K562 (cell line): ENCODE measurements around the gene TLE6. TPM values are rescaled to one million over a fixed set of nuclear protein-coding genes. Genes with fewer than 3 reads are reported as not detected.

Experiments used
- ATAC-seq: fragments of 200-7000 bp; cut with Tn5 transposase; 3 replicates; pipeline ENCODE4 v1.9.1; 2020; ENCODE audit warnings: moderate library complexity
- BruUV-seq: library from RNA; stranded (reverse); fragments of 400-500 nt; replicated peaks from 2 replicates; lab custom pipeline; 2021; lab: Mats Ljungman, UMichigan
- CTCF ChIA-PET: fragments of 300-600 bp; formaldehyde crosslinking; extraction: SDS; loops from one replicate; lab custom pipeline; 2021; ENCODE audit warnings: low intra/inter-chr PET ratio; lab: Yijun Ruan, JAX
- POLR2A ChIA-PET: fragments of 300-600, 350-650 bp; sonication (Branson Sonifier 250); formaldehyde crosslinking; extraction: SDS; loops from one replicate; lab custom pipeline; 2021; ENCODE audit warnings: antibody characterized with exemption, inconsistent platforms; lab: Yijun Ruan, JAX
- DNase-seq, 4 experiments: peaks; one replicate each; pipeline versions ENCODE4 v3.0.0 to v3.0.0-alpha.2; 2011 to 2018; ENCODE audit warnings: low spot score in 3 of 4, mixed read lengths in 3 of 4; ENCODE audit errors: extremely low read depth in 1 of 4
- FAIRE-seq: peaks from 2 replicates; lab custom pipeline; 2011; peaks lifted over from hg19 to GRCh38; lab: Jason Lieb, UNC
- H2AFZ ChIP-seq: 2 replicates; pipeline ENCODE4 v1.6.0; 2011; ENCODE audit warnings: low read depth, low read length, control low read depth, inconsistent platforms
- H3K27ac ChIP-seq: fragments of 200-600 bp; 3 replicates; pipeline ENCODE4 v1.8.0; 2011; ENCODE audit warnings: low read depth, mild to moderate bottlenecking, control low read depth, inconsistent platforms, low read length, moderate library complexity, mixed read lengths; ENCODE audit errors: extremely low read depth
- H3K27me3 ChIP-seq, 2 experiments: fragments of 300-600 bp in 1 of 2; 2 replicates in 1 of 2; 3 replicates in 1 of 2; pipeline versions ENCODE4 v1.6.0 to v1.8.0; 2011; ENCODE audit warnings: inconsistent platforms in 2 of 2, low read length in 2 of 2, mild to moderate bottlenecking in 1 of 2, mixed read lengths in 1 of 2, moderate library complexity in 1 of 2; ENCODE audit not compliant: control insufficient read depth in 2 of 2, insufficient read depth in 2 of 2
- H3K36me3 ChIP-seq: fragments of 300-600 bp; 3 replicates; pipeline ENCODE4 v1.8.0; 2011; ENCODE audit warnings: mild to moderate bottlenecking, low read length, inconsistent platforms; ENCODE audit not compliant: control insufficient read depth, insufficient read depth
- H3K4me1 ChIP-seq, 2 experiments: fragments of 200-600 bp in 1 of 2; replicated peaks in 1 of 2; 2 replicates in 1 of 2; 3 replicates in 1 of 2; pipeline versions ENCODE4 v1.5.1 to v1.8.0; 2011; ENCODE audit warnings: inconsistent platforms in 2 of 2, low read length in 2 of 2, mild to moderate bottlenecking in 1 of 2, mixed read lengths in 1 of 2, moderate library complexity in 1 of 2; ENCODE audit not compliant: control insufficient read depth in 2 of 2, insufficient read depth in 2 of 2
- H3K4me2 ChIP-seq: 2 replicates; pipeline ENCODE4 v1.6.1; 2011; ENCODE audit warnings: low read length, control low read depth, inconsistent platforms, mixed read lengths; ENCODE audit not compliant: insufficient read depth
- H3K4me3 ChIP-seq: fragments of 200-600 bp; sonication (generic), shearing (Covaris generic); 2 replicates; pipeline ENCODE4 v1.5.1; 2016; ENCODE audit warnings: control low read depth, inconsistent platforms
- H3K79me2 ChIP-seq: fragments of 200-600 bp; 3 replicates; pipeline ENCODE4 v1.8.0; 2011; ENCODE audit warnings: low read length, inconsistent platforms; ENCODE audit not compliant: control insufficient read depth, insufficient read depth
- H3K9ac ChIP-seq, 2 experiments: 2 replicates each; pipeline versions ENCODE4 v1.6.0 to v1.6.1; 2011; ENCODE audit warnings: low read depth in 2 of 2, low read length in 2 of 2, control low read depth in 1 of 2, inconsistent platforms in 1 of 2, mild to moderate bottlenecking in 1 of 2, mixed read lengths in 1 of 2; ENCODE audit not compliant: insufficient read depth in 1 of 2
- H3K9me1 ChIP-seq: one replicate; pipeline ENCODE4 v1.6.0; 2011; ENCODE audit warnings: inconsistent platforms, mild to moderate bottlenecking, low read length, moderate library complexity; ENCODE audit not compliant: control insufficient read depth, insufficient read depth
- H3K9me3 ChIP-seq: replicated peaks from 2 replicates; pipeline ENCODE4 v1.5.1; 2011; ENCODE audit warnings: low read depth, low read length, inconsistent platforms; ENCODE audit not compliant: control insufficient read depth, insufficient read depth
- H4K20me1 ChIP-seq: replicated peaks from 2 replicates; pipeline ENCODE4 v1.6.1; 2011; ENCODE audit warnings: low read length, inconsistent platforms, mixed read lengths; ENCODE audit not compliant: control insufficient read depth, insufficient read depth
- BCOR ChIP-seq: fragments of 450-650 bp; IDR thresholded peaks from 2 replicates; pipeline ENCODE4 v1.6.1; 2016
- KDM1A ChIP-seq, 2 experiments: fragments of 450-650 bp; IDR thresholded peaks; 2 replicates each; pipeline ENCODE4 v1.6.1; 2016; ENCODE audit warnings: mild to moderate bottlenecking in 2 of 2
- NCOA4 ChIP-seq: fragments of 450-650 bp; IDR thresholded peaks from 2 replicates; pipeline ENCODE4 v1.6.1; 2018; ENCODE audit warnings: mild to moderate bottlenecking; ENCODE audit not compliant: partially characterized antibody
- NFXL1 ChIP-seq: fragments of 450-650 bp; formaldehyde crosslinking; IDR thresholded peaks from 2 replicates; pipeline ENCODE4 v1.4.0; 2021; ENCODE audit warnings: mild to moderate bottlenecking
- RBM25 ChIP-seq: fragments of 200-400 bp; formaldehyde crosslinking; IDR thresholded peaks from 2 replicates; pipeline ENCODE4 v1.6.1; 2018; ENCODE audit warnings: low read length, low read depth, moderate library complexity; ENCODE audit not compliant: severe bottlenecking
- RCOR1 ChIP-seq, 2 experiments: IDR thresholded peaks; 2 replicates each; pipeline ENCODE4 v1.6.1; 2012; ENCODE audit warnings: low read depth in 2 of 2, low read length in 2 of 2, borderline replicate concordance in 1 of 2, improper control_type of control experiment in 1 of 2
- ZFP36 ChIP-seq: fragments of 150-350 bp; IDR thresholded peaks from 2 replicates; pipeline ENCODE4 v1.6.1; 2018; ENCODE audit warnings: low read length, low read depth; ENCODE audit not compliant: partially characterized antibody
- ZNF121 ChIP-seq: sonication (generic); formaldehyde crosslinking; conservative IDR thresholded peaks from 2 replicates; pipeline ENCODE4 v1.8.0; 2022; ENCODE audit warnings: missing genetic modification reagents
- ZNF165 ChIP-seq: fragments of 250-450 bp; sonication (Bioruptor Pico); IDR thresholded peaks from 2 replicates; pipeline ENCODE4 v1.4.0; 2020; ENCODE audit warnings: borderline replicate concordance
- ZNF232 ChIP-seq: sonication (generic); formaldehyde crosslinking; IDR thresholded peaks from 2 replicates; pipeline ENCODE4 v1.8.0; 2022; ENCODE audit warnings: mild to moderate bottlenecking, missing genetic modification reagents
- ZNF282 ChIP-seq: sonication (generic); formaldehyde crosslinking; IDR thresholded peaks from 2 replicates; pipeline ENCODE4 v1.8.1; 2023; ENCODE audit warnings: missing genetic modification reagents
- WGBS: fragments of 100-300 bp; shearing (Covaris generic); methylation state at CpG from one replicate; pipeline ENCODE4 v1.1.6; 2016; ENCODE audit warnings: low coverage, mixed read lengths; ENCODE audit not compliant: insufficient coverage; ENCODE audit errors: missing lambda C conversion rate; 5-methylcytosine and 5-hydroxymethylcytosine counted together
- in situ Hi-C: fragments of 300-500 bp; cut with MboI; formaldehyde crosslinking; loops from 4 replicates; pipeline ENCODE4 v1.15.0; 2018; ENCODE audit warnings: inconsistent platforms, mixed read lengths
- intact Hi-C: fragments of 100-400 bp; cut with micrococcal nuclease; formaldehyde crosslinking; loops from 2 replicates; pipeline ENCODE4 v1.14.2; 2022
- polyA plus RNA-seq, 8 experiments: library from polyadenylated mRNA; depleted of rRNA in 4 of 8; stranded (reverse) in 5 of 8; unstranded in 3 of 8; fragments of >200 nt; fragmentation: Nextera tagmentation in 2 of 8; fragmentation: Illumina TruSeq in 1 of 8; extraction: Ambion mirVana in 2 of 8; extraction: Trizol in 1 of 8; gene quantifications; 2 replicates each; pipeline versions ENCODE4 v1.2.1 to v1.2.3, GENCODE V29; 2011 to 2014; ENCODE audit warnings: inconsistent platforms in 1 of 8, missing spikeins in 1 of 8
- total RNA-seq, 7 experiments: library from RNA; depleted of rRNA in 6 of 7; stranded (reverse); fragments of >200 nt in 6 of 7; fragmentation: Illumina TruSeq in 2 of 7; extraction: Trizol in 2 of 7; gene quantifications; 2 replicates each; pipeline versions ENCODE4 v1.2.1 to v1.2.3, GENCODE V29; 2011 to 2021; ENCODE audit warnings: low replicate concordance in 1 of 7

Gene TLE6
- total and polyA plus RNA-seq, 9 of the 15 experiments (the other 6 are each of a cell fraction or from before 2014, with no cell fraction given), result 1.1 to 6.1 (median 2.5) TPM

DNA sequence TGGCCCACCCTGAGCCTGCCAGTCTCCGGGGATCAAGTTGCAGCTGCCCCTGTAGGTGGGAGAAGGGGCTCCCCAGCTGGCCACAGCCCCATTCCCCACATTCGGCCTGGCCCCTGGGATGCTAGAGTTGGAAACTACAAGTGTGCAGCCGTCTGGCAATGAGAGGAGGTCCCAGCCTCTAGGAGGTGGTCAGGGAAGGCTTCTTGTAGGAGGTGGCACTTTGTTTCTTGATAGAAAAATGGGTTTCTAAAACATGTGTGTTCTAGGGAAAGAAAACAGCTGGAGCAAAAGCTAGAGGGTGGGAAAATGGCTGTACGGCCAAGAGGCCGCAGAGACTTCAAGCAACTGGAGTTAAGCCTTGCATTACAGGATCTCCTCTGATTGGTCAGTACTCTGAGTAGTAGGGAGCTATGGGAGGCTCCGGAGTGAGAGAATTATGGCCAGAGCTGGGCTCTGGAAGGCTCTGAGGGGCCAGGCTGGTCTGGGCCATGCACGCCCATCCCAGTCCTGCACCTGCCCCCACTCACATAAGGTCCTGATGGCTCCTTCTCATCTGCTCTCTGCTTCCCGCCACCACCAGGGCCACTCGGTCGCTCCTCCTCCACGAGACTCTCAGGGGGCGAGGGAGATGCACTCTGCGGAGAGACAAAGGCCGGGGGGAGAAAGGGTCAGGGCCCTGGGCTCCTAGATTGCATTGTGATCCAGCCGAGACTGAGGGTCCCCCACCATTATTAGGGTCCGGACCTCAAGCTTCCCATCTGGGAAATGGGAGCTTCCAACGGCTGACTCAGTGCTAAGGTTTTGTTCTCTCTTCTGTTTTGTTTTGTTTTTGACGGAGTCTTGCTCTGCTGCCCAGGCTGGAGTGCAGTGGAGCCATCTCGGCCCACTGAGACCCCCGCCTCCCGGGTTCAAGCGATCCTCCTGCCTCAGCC, 38.0 kb downstream of the TLE6 start (continued):
- TF ChIP-seq ZNF165 (CRISPR knock-in tag), result no peak

DNA sequence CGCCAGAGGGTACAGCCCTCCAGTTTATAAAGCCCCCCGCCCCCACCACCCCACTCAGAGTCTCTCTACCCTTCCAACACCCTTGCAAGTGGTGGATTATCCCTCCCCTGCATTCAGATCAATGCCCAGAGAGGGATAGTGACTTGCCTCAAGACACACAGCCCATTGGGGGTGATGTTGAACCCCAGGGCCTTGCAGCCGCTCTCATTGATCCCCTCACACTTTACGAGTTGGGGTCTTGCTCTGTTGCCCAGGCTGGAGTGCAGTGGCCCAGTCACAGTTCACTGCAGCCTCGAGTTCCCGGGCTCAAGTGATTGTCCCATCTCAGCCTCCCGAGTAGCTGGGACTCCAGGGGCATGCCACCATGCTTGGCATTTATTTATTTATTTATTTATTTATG, 40.6 kb downstream of the TLE6 start:
- H3K9me1 ChIP-seq, result no peaks in the 10 kb centered on the region
- WGBS, result 74% methylated on average over 5 of the region's 7 CpGs
- ChIA-PET POLR2A (no interaction called here), CTCF (no interaction called here)
- no peaks in the 10 kb centered on the region for H3K79me2 ChIP-seq
- no peak overlapping the region for H3K9ac ChIP-seq
- H3K4me2 ChIP-seq, result no peak overlapping the region
- no peaks in the 10 kb centered on the region for H4K20me1 ChIP-seq
- FAIRE-seq (no peak), ATAC-seq (no peak), DNase-seq (no peak)
- no peaks in the 10 kb centered on the region for H3K27me3 ChIP-seq
- BruUV-seq, result no TSS peak
- no peak overlapping the region for H3K4me3 ChIP-seq
- peaks cover 4 to 16% of the 10 kb centered on the region in 2 experiments; a peak in 4 of 5 replicates for H3K4me1 ChIP-seq
- H2AFZ ChIP-seq, result no peak overlapping the region
- no peaks in the 10 kb centered on the region for H3K9me3 ChIP-seq
- no peak overlapping the region for H3K27ac ChIP-seq
- in situ Hi-C loops (no loop called here), intact Hi-C loops (no loop called here)
- TF ChIP-seq ZFP36 (peak; percentile 63), ZNF232 (CRISPR knock-in tag) (no peak), KDM1A (IDR thresholded peaks at IDR 0.05) (peak in 1 of 2 experiments; percentile 39; a peak in 1 of 4 replicates), RBM25 (peak; percentile 68), ZNF121 (CRISPR knock-in tag) (peak; percentile 69), BCOR (peak; percentile 78), ZNF282 (CRISPR knock-in tag) (no peak), RCOR1 (IDR thresholded peaks at IDR 0.05; ENCODE audit: borderline replicate concordance in 1 of 2, low read depth in 2 of 2, low read length in 2 of 2) (0 out of 4 replicates have a peak, but pooled peaks of 1 of the 2 experiments have one; percentile 13), NCOA4 (no peak), NFXL1 (no peak)
- no peaks in the 10 kb centered on the region for H3K36me3 ChIP-seq
